Lower leg skin (tissue), 4 donors: Measurements from ENCODE around the gene FBXO2. TPM values are rescaled to one million over a fixed set of nuclear protein-coding genes. Genes with fewer than 3 reads are reported as not detected.

Experiments
- DNase-seq, 2 donors: peaks; one replicate each; pipeline ENCODE4 v3.0.0-alpha.2; 2019; ENCODE audit warnings: low spot score in 2 of 2
- H3K4me3 ChIP-seq: fragments of 200-600 bp; sonication (generic); 2 replicates; pipeline ENCODE4 v1.5.1; 2017; ENCODE audit warnings: mild to moderate bottlenecking, low read depth; ENCODE audit not compliant: poor library complexity, severe bottlenecking
- CTCF ChIP-seq, 3 donors: fragments of 450-650 bp; IDR thresholded peaks; one replicate each; pipeline ENCODE4 v1.5.1; 2016; ENCODE audit warnings: antibody characterized with exemption in 3 of 3, mild to moderate bottlenecking in 3 of 3, moderate library complexity in 2 of 3
- POLR2A ChIP-seq, 2 donors: fragments of 450-650 bp; IDR thresholded peaks; one replicate each; pipeline ENCODE4 v1.6.1; 2016 to 2017; ENCODE audit warnings: antibody characterized with exemption in 2 of 2, mild to moderate bottlenecking in 1 of 2, moderate library complexity in 1 of 2
- WGBS, 2 donors: methylation state at CpG; one replicate each; pipeline ENCODE4 v1.1.5; 2018; 5-methylcytosine and 5-hydroxymethylcytosine counted together
- intact Hi-C: fragments of 100-400 bp; cut with DNase I; formaldehyde crosslinking; loops from one replicate; pipeline ENCODE4 v1.15.0; 2023; ENCODE audit warnings: low total_unique reads
- total RNA-seq, 4 donors: library from RNA; depleted of rRNA; stranded (reverse); fragments of >200 nt; gene quantifications; one replicate each; pipeline ENCODE4 v1.1.0, GENCODE V29; 2016

Gene FBXO2
- total RNA-seq, 4 donors from 2014 or later, result 9.1 to 19.5 (median 14.9) TPM

GRCh38 chr1:11664336-11665065 lies 10.3 kb upstream of the FBXO2 start:
- H3K4me3 ChIP-seq, result peak overlapping the region; percentile 51
- 1 to 3% methylated on average over 14 to 34 of the region's 66 CpGs for WGBS, 2 donors
- intact Hi-C loops, result loop anchor here (5.0 kb wide), 1 partner anchor 53 kb away; no protein-coding TSS in a partner anchor
- TF ChIP-seq POLR2A (IDR thresholded peaks at IDR 0.05) (no peak), CTCF (IDR thresholded peaks at IDR 0.05) (no peak)
- peak in 1 of 2 donors; percentile 92 for DNase-seq

DNA sequence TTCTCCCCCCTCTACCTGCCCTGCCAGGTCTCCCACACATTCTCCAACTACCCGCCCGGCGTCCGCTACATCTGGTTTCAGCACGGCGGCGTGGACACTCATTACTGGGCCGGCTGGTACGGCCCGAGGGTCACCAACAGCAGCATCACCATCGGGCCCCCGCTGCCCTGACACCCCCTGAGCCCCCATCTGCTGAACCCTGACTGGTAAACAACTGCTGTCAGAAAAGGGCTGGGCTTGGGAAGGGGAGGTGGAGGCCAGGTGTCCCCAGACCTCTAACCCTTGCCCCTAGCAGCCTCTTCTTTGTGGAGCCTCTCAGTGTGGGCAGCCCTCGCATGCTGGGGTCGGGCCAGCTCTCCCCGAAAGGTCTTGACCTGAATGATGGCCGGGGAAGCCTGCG lies 6.9 kb upstream of the FBXO2 start:
- TF ChIP-seq POLR2A (IDR thresholded peaks at IDR 0.05), result no peak
- no peak for TF ChIP-seq CTCF (IDR thresholded peaks at IDR 0.05)
- no peak overlapping the region for H3K4me3 ChIP-seq
- 92 to 93% methylated on average over 12 to 16 of the region's 17 CpGs for WGBS, 2 donors
- intact Hi-C loops, result loop anchor here (5.0 kb wide), 1 partner anchor 56 kb away; no protein-coding TSS in a partner anchor
- no peak for DNase-seq

DNA sequence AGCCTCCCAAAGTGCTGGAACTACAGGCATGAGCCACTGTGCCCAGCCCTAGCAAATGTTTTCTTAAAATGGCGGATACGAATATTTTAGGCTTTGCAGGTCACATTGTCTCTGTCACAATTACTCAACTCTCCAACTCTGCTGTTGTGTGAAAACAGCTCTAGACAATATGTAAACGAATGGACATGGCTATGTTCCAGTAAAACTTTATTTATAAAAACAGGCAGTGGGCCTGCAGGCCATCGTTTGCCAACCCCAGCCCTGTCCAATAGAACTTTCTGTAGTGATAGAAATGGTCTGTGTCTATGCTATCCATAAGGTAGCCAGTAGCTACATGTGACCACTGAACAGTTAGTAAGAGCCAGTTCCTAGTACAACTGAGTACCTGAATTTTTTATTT lies 5.5 kb upstream of the FBXO2 start:
- no peak for DNase-seq
- no peak for TF ChIP-seq CTCF (IDR thresholded peaks at IDR 0.05)
- no peak for TF ChIP-seq POLR2A (IDR thresholded peaks at IDR 0.05)
- intact Hi-C loops, result loop anchor here (5.0 kb wide), 1 partner anchor 58 kb away; no protein-coding TSS in a partner anchor
- WGBS, 2 donors, result 91 to 93% methylated on average over 4 of the region's 4 CpGs
- H3K4me3 ChIP-seq, result no peak overlapping the region

- no peak for DNase-seq
- 89 to 90% methylated on average over 21 to 23 of the region's 23 CpGs for WGBS, 2 donors
- intact Hi-C loops, result no loop called here
- H3K4me3 ChIP-seq, result no peak overlapping the region
- TF ChIP-seq CTCF (IDR thresholded peaks at IDR 0.05) (no peak), POLR2A (IDR thresholded peaks at IDR 0.05) (no peak)
Measured at GRCh38 chr1:11658542-11658941, 4.3 kb upstream of the FBXO2 start.

- 81 to 83% methylated on average over 6 of the region's 6 CpGs for WGBS, 2 donors
- no peak overlapping the region for H3K4me3 ChIP-seq
- DNase-seq, result no peak
- intact Hi-C loops, result no loop called here
- TF ChIP-seq POLR2A (IDR thresholded peaks at IDR 0.05) (no peak), CTCF (IDR thresholded peaks at IDR 0.05) (no peak)
Measured at GRCh38 chr1:11657654-11658053, 3.4 kb upstream of the FBXO2 start.
